Thyroid gland (tissue), 4 donors: Measurements from ENCODE around the gene TBC1D26.

Experiments used
- CTCF ChIP-seq, 6 experiments: fragments of 200-600 bp in 3 of 6; fragments of 450-650 bp in 3 of 6; sonication (generic) in 3 of 6; IDR thresholded peaks; one replicate each; pipeline ENCODE4 v1.5.1; 2016 to 2019; ENCODE audit warnings: antibody characterized with exemption in 6 of 6, mild to moderate bottlenecking in 2 of 6, inconsistent platforms in 1 of 6, moderate library complexity in 1 of 6
- POLR2A ChIP-seq, 2 donors: fragments of 450-650 bp; IDR thresholded peaks; one replicate each; pipeline ENCODE4 v1.6.1; 2017; ENCODE audit warnings: antibody characterized with exemption in 2 of 2, mild to moderate bottlenecking in 2 of 2, moderate library complexity in 1 of 2

- no peak for TF ChIP-seq POLR2A (IDR thresholded peaks at IDR 0.05)
- no peak for TF ChIP-seq CTCF (IDR thresholded peaks at IDR 0.05)
Observed at GRCh38 chr17:15738066-15738465, 6.0 kb downstream of the TBC1D26 start.
